ENCODE data around the gene GBP4. TPM values are rescaled to one million over a fixed set of nuclear protein-coding genes. Genes with fewer than 3 reads are reported as not detected.

The GBP4 gene
- total and polyA plus RNA-seq, 2 experiments from 2014 or later, result 0.03 TPM; not detected in 1

GRCh38 chr1:89175601-89176256 is 23.0 kb downstream of the GBP4 start, which contains the start of gene GBP7:
GBP7 (minus strand) TSS chr1:89176003; CDS start chr1:89171935, 4,068 bp downstream.
- no peaks in the 10 kb centered on the region for H4K20me1 ChIP-seq (ENCODE audit: insufficient read depth)
- H3K4me1 ChIP-seq (ENCODE audit: insufficient read depth), result no peaks in the 10 kb centered on the region
- no peaks in the 10 kb centered on the region for H3F3A ChIP-seq (ENCODE audit: insufficient read depth)
- no peak within 1 kb of the TSS for H3K4me2 ChIP-seq (ENCODE audit: unreplicated experiment)
- H3K27ac ChIP-seq, result no peak within 1 kb of the TSS
- no peak within 1 kb of the TSS for H3K4me3 ChIP-seq
- no peaks in the 10 kb centered on the region for H3K27me3 ChIP-seq (replicated peaks; ENCODE audit: insufficient read depth)
- DNase-seq, result no peak
- no peak within 1 kb of the TSS for H3K9ac ChIP-seq
- no peaks in the 10 kb centered on the region for H3K9me3 ChIP-seq (ENCODE audit: low read depth)
- H2AFZ ChIP-seq, result no peak within 1 kb of the TSS
- no peaks in the 10 kb centered on the region for H3K36me3 ChIP-seq (ENCODE audit: low read depth)
- H3K79me2 ChIP-seq (ENCODE audit: insufficient read depth), result no peaks in the 10 kb centered on the region
- TF ChIP-seq EZH2phosphoT487 (IDR thresholded peaks at IDR 0.05; ENCODE audit: insufficient read depth, low read depth), result no peak
- no peak for TF ChIP-seq EZH2 (IDR thresholded peaks at IDR 0.05; ENCODE audit: insufficient read depth, poor library complexity, severe bottlenecking)
- H3K9me2 ChIP-seq (ENCODE audit: insufficient read depth), result 0 out of 2 replicates have a peak, but pooled peaks cover 4% of the 10 kb centered on the region
- in situ Hi-C loops (cut with MboI), result no loop called here

- no peak overlapping the region for H3K27ac ChIP-seq
- H2AFZ ChIP-seq, result no peak overlapping the region
- in situ Hi-C loops (cut with MboI), result no loop called here
- WGBS, 2 experiments (ENCODE audit: low coverage in 1 of 2, low lambda C conversion rate in 2 of 2, missing lambda C conversion rate in 2 of 2), result 54 to 64% methylated on average over 3 of the region's 3 CpGs
- no peak for TF ChIP-seq EZH2phosphoT487 (IDR thresholded peaks at IDR 0.05; ENCODE audit: insufficient read depth, low read depth)
- no peak for TF ChIP-seq EZH2 (IDR thresholded peaks at IDR 0.05; ENCODE audit: insufficient read depth, poor library complexity, severe bottlenecking)
- H3F3A ChIP-seq (ENCODE audit: insufficient read depth), result no peaks in the 10 kb centered on the region
- H3K9me2 ChIP-seq (ENCODE audit: insufficient read depth), result 0 out of 2 replicates have a peak, but pooled peaks cover 4% of the 10 kb centered on the region
- no peak overlapping the region for H3K9ac ChIP-seq
- no peaks in the 10 kb centered on the region for H4K20me1 ChIP-seq (ENCODE audit: insufficient read depth)
- H3K9me3 ChIP-seq (ENCODE audit: low read depth), result no peaks in the 10 kb centered on the region
- DNase-seq, result no peak
- no peaks in the 10 kb centered on the region for H3K27me3 ChIP-seq (replicated peaks; ENCODE audit: insufficient read depth)
- H3K4me2 ChIP-seq (ENCODE audit: unreplicated experiment), result no peak overlapping the region
- no peaks in the 10 kb centered on the region for H3K4me1 ChIP-seq (ENCODE audit: insufficient read depth)
- no peaks in the 10 kb centered on the region for H3K36me3 ChIP-seq (ENCODE audit: low read depth)
- H3K79me2 ChIP-seq (ENCODE audit: insufficient read depth), result no peaks in the 10 kb centered on the region
- no peak overlapping the region for H3K4me3 ChIP-seq
Measured at GRCh38 chr1:89174491-89174890, 24.3 kb downstream of the GBP4 start.

GRCh38 chr1:89172468-89173143 is 26.1 kb downstream of the GBP4 start:
- WGBS, 2 experiments (ENCODE audit: low coverage in 1 of 2, low lambda C conversion rate in 2 of 2, missing lambda C conversion rate in 2 of 2), result 75 to 83% methylated on average over 4 of the region's 4 CpGs
- H3K9ac ChIP-seq, result no peak overlapping the region
- H3K27me3 ChIP-seq (replicated peaks; ENCODE audit: insufficient read depth), result no peaks in the 10 kb centered on the region
- H3K4me1 ChIP-seq (ENCODE audit: insufficient read depth), result no peaks in the 10 kb centered on the region
- H3K9me3 ChIP-seq (ENCODE audit: low read depth), result no peaks in the 10 kb centered on the region
- H4K20me1 ChIP-seq (ENCODE audit: insufficient read depth), result no peaks in the 10 kb centered on the region
- TF ChIP-seq EZH2 (IDR thresholded peaks at IDR 0.05; ENCODE audit: insufficient read depth, poor library complexity, severe bottlenecking), result no peak
- no peak overlapping the region for H3K27ac ChIP-seq
- H3F3A ChIP-seq (ENCODE audit: insufficient read depth), result no peaks in the 10 kb centered on the region
- no peak overlapping the region for H2AFZ ChIP-seq
- no peaks in the 10 kb centered on the region for H3K36me3 ChIP-seq (ENCODE audit: low read depth)
- no peak overlapping the region for H3K4me3 ChIP-seq
- H3K79me2 ChIP-seq (ENCODE audit: insufficient read depth), result no peaks in the 10 kb centered on the region
- in situ Hi-C loops (cut with MboI), result no loop called here
- no peak for DNase-seq
- H3K9me2 ChIP-seq (ENCODE audit: insufficient read depth), result 0 out of 2 replicates have a peak, but pooled peaks cover 4% of the 10 kb centered on the region
- no peak overlapping the region for H3K4me2 ChIP-seq (ENCODE audit: unreplicated experiment)

GRCh38 chr1:89171067-89171438 is 27.7 kb downstream of the GBP4 start:
- in situ Hi-C loops (cut with MboI), result no loop called here
- no peaks in the 10 kb centered on the region for H3K79me2 ChIP-seq (ENCODE audit: insufficient read depth)
- H3K27ac ChIP-seq, result no peak overlapping the region
- H3K4me3 ChIP-seq, result no peak overlapping the region
- H4K20me1 ChIP-seq (ENCODE audit: insufficient read depth), result no peaks in the 10 kb centered on the region
- DNase-seq, result no peak
- H3K9me2 ChIP-seq (ENCODE audit: insufficient read depth), result 0 out of 2 replicates have a peak, but pooled peaks cover 4% of the 10 kb centered on the region
- H3K9me3 ChIP-seq (ENCODE audit: low read depth), result no peaks in the 10 kb centered on the region
- TF ChIP-seq EZH2 (IDR thresholded peaks at IDR 0.05; ENCODE audit: insufficient read depth, poor library complexity, severe bottlenecking), result no peak
- TF ChIP-seq EZH2phosphoT487 (IDR thresholded peaks at IDR 0.05; ENCODE audit: insufficient read depth, low read depth), result no peak
- H2AFZ ChIP-seq, result no peak overlapping the region
- no peaks in the 10 kb centered on the region for H3F3A ChIP-seq (ENCODE audit: insufficient read depth)
- H3K4me2 ChIP-seq (ENCODE audit: unreplicated experiment), result no peak overlapping the region
- no peaks in the 10 kb centered on the region for H3K36me3 ChIP-seq (ENCODE audit: low read depth)
- H3K27me3 ChIP-seq (replicated peaks; ENCODE audit: insufficient read depth), result no peaks in the 10 kb centered on the region
- H3K4me1 ChIP-seq (ENCODE audit: insufficient read depth), result no peaks in the 10 kb centered on the region
- H3K9ac ChIP-seq, result no peak overlapping the region

Measured in GM23248 (cell line).